Smooth muscle cell (in vitro differentiated cells): ENCODE data around the gene ENOX1. TPM values are rescaled to one million over a fixed set of nuclear protein-coding genes. Genes with fewer than 3 reads are reported as not detected.
A peak's percentile ranks its signal among the peaks of the same experiment; 100 is the strongest.

Source experiments
- DNase-seq: peaks from one replicate; lab custom pipeline; 2025; ENCODE audit not compliant: unreplicated experiment; lab: John Stamatoyannopoulos, UW
- H2AFZ ChIP-seq: fragments of 200-600 bp; sonication (generic); 2 replicates; pipeline ENCODE4 v1.6.0; 2016; ENCODE audit warnings: antibody characterized with exemption, low read depth, mild to moderate bottlenecking
- H3F3A ChIP-seq: fragments of 200-600 bp; sonication (generic); 2 replicates; pipeline ENCODE4 v1.6.0; 2017; ENCODE audit warnings: antibody characterized with exemption, low read depth
- H3K27ac ChIP-seq: fragments of 200-600 bp; sonication (generic); 2 replicates; pipeline ENCODE4 v1.5.1; 2016; ENCODE audit warnings: low read depth, mild to moderate bottlenecking
- H3K27me3 ChIP-seq: fragments of 200-600 bp; sonication (generic); 2 replicates; pipeline ENCODE4 v1.6.1; 2016; ENCODE audit warnings: low read depth, mild to moderate bottlenecking
- H3K36me3 ChIP-seq: fragments of 200-600 bp; sonication (generic); 2 replicates; pipeline ENCODE4 v1.5.1; 2016; ENCODE audit warnings: low read depth
- H3K4me1 ChIP-seq: fragments of 200-600 bp; sonication (generic); 2 replicates; pipeline ENCODE4 v1.5.1; 2016; ENCODE audit warnings: low read depth
- H3K4me2 ChIP-seq: fragments of 200-600 bp; sonication (generic); 2 replicates; pipeline ENCODE4 v1.6.0; 2016; ENCODE audit warnings: mild to moderate bottlenecking
- H3K4me3 ChIP-seq: fragments of 200-600 bp; sonication (generic); 2 replicates; pipeline ENCODE4 v1.5.1; 2016; ENCODE audit warnings: mild to moderate bottlenecking
- H3K79me2 ChIP-seq: fragments of 200-600 bp; sonication (generic); 2 replicates; pipeline ENCODE4 v1.6.0; 2016; ENCODE audit warnings: low read depth, mild to moderate bottlenecking
- H3K9ac ChIP-seq: fragments of 200-600 bp; sonication (generic); 2 replicates; pipeline ENCODE4 v1.6.0; 2016; ENCODE audit warnings: low read depth
- H3K9me3 ChIP-seq: fragments of 200-600 bp; sonication (generic); replicated peaks from 2 replicates; pipeline ENCODE4 v1.5.1; 2016; ENCODE audit warnings: low read depth
- H4K20me1 ChIP-seq: fragments of 200-600 bp; sonication (generic); 2 replicates; pipeline ENCODE4 v1.6.0; 2016; ENCODE audit warnings: low read depth
- WGBS: methylation state at CpG from one replicate; pipeline ENCODE4 v1.1.7; 2016; ENCODE audit warnings: low lambda C conversion rate; 5-methylcytosine and 5-hydroxymethylcytosine counted together
- polyA plus RNA-seq: library from polyadenylated mRNA; unstranded; fragments of >200 nt; fragmentation: Nextera tagmentation; extraction: Ambion mirVana; gene quantifications from 2 replicates; pipeline ENCODE4 v1.2.1, GENCODE V29; 2016
- total RNA-seq: library from RNA; depleted of rRNA; stranded (reverse); fragments of >200 nt; gene quantifications from 2 replicates; pipeline ENCODE4 v1.2.3, GENCODE V29; 2014
- TF ChIP-seq, protein P1 (sequence below): fragments of 200-600 bp; sonication (generic); IDR thresholded peaks from 2 replicates; pipeline ENCODE4 v1.5.1; 2017; ENCODE audit warnings: borderline replicate concordance, mild to moderate bottlenecking, antibody characterized with exemption; ENCODE audit not compliant: insufficient read depth, poor library complexity, severe bottlenecking

Gene ENOX1
- total and polyA plus RNA-seq, 2 experiments from 2014 or later: 1.9 to 2.6 TPM

DNA sequence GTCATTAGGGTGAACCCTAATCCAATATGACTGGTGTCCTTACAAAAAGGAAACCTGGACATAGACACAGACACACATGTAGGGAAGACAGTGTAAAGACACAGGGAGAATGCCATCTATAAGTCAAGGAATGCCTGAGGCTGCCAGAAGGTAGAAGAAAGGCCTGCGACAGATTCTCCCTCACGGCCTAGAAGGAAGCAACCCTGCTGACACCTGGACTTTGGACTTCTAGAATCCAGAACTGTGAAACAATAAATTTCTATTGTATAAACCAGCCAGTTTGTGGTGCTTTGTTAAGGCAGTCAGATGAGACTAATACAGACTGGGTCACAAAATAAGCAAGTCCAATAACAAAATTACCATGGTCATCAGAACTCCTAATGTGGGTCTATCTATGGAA is 120.4 kb downstream of the ENOX1 start:
- Histone ChIP-seq H4K20me1 (no peaks in the 10 kb centered on the region), H3K4me2 (no peak overlapping the region), H3K27me3 (no peaks in the 10 kb centered on the region), H3F3A (peaks cover 7% of the 10 kb centered on the region), H3K79me2 (no peaks in the 10 kb centered on the region), H3K4me3 (no peak overlapping the region), H3K9me3 (no peaks in the 10 kb centered on the region), H3K36me3 (no peaks in the 10 kb centered on the region), H3K9ac (no peak overlapping the region), H2AFZ (no peak overlapping the region), H3K4me1 (peaks cover 36% of the 10 kb centered on the region), H3K27ac (no peak overlapping the region)
- TF ChIP-seq, protein P1, sequence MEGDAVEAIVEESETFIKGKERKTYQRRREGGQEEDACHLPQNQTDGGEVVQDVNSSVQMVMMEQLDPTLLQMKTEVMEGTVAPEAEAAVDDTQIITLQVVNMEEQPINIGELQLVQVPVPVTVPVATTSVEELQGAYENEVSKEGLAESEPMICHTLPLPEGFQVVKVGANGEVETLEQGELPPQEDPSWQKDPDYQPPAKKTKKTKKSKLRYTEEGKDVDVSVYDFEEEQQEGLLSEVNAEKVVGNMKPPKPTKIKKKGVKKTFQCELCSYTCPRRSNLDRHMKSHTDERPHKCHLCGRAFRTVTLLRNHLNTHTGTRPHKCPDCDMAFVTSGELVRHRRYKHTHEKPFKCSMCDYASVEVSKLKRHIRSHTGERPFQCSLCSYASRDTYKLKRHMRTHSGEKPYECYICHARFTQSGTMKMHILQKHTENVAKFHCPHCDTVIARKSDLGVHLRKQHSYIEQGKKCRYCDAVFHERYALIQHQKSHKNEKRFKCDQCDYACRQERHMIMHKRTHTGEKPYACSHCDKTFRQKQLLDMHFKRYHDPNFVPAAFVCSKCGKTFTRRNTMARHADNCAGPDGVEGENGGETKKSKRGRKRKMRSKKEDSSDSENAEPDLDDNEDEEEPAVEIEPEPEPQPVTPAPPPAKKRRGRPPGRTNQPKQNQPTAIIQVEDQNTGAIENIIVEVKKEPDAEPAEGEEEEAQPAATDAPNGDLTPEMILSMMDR: no peak
- DNase-seq: no peak
- WGBS: 96% methylated on average over 2 of the region's 2 CpGs

DNA sequence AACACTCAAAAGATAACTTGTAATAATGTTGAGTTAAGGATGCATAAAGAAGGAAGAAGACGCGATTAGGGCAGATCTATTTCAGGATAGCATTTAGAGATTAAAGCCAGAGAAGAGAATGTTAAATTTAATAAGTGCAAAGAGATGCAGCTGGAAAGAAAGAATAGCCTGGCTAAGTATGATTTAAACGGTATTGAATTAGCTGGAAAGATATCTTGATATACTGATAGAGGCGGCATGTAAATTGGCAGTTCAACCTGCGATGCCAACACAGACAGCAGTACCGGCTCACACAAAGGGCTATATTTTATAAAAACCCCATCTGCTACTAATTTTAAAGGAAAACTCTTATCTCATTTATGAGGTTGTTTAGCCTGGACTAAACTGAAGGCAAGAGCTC is 121.4 kb downstream of the ENOX1 start:
- H3K79me2 ChIP-seq: no peaks in the 10 kb centered on the region

DNA sequence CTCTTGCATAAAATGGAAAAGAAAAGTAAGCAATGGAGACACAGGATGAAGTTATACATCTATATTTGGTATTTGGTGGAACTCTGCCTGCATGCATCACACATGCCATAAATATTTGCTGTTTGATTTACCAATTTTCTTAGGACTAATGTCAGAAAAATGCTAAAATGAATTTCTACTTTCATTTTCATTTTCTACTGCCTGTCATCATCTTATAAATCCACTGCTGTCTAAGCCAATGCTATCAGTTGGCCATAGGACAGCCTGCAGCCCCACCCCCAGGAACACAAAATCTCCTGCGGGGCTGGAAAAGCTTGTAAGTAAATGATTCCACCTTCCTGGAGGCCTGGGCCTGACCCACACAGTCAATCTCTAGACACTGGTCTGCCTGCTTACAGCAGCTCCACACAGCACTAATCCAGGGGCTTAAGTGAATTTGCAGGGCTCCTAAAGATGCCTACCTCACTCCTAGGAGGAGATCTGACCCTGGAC is 122.0 kb downstream of the ENOX1 start:
- TF ChIP-seq, protein P1: no peak
- peaks cover 34% of the 10 kb centered on the region for H3K4me1 ChIP-seq
- H4K20me1 ChIP-seq: no peaks in the 10 kb centered on the region
- no peaks in the 10 kb centered on the region for H3K9me3 ChIP-seq
- peak overlapping the region; percentile 5 for H3K27ac ChIP-seq
- no peaks in the 10 kb centered on the region for H3K36me3 ChIP-seq
- no peaks in the 10 kb centered on the region for H3K79me2 ChIP-seq
- H2AFZ ChIP-seq: no peak overlapping the region
- no peaks in the 10 kb centered on the region for H3K27me3 ChIP-seq
- DNase-seq: peak; percentile 0
- peaks cover 7% of the 10 kb centered on the region for H3F3A ChIP-seq
- WGBS: 0% methylated on average over 1 of the region's 1 CpG
- peak overlapping the region; percentile 62 for H3K4me2 ChIP-seq
- H3K9ac ChIP-seq: no peak overlapping the region
- no peak overlapping the region for H3K4me3 ChIP-seq

More for the DNA sequence above, 121.4 kb downstream of the ENOX1 start:
- Histone ChIP-seq H3K9ac (no peak overlapping the region), H2AFZ (no peak overlapping the region), H3F3A (peaks cover 7% of the 10 kb centered on the region), H3K36me3 (no peaks in the 10 kb centered on the region), H3K4me1 (peaks cover 36% of the 10 kb centered on the region), H4K20me1 (no peaks in the 10 kb centered on the region), H3K4me3 (no peak overlapping the region), H3K27ac (peak overlapping the region; percentile 5), H3K27me3 (no peaks in the 10 kb centered on the region), H3K9me3 (no peaks in the 10 kb centered on the region), H3K4me2 (peak overlapping the region; percentile 62)
- TF ChIP-seq, protein P1: no peak
- WGBS: 70% methylated on average over 6 of the region's 6 CpGs
- no peak for DNase-seq

DNA sequence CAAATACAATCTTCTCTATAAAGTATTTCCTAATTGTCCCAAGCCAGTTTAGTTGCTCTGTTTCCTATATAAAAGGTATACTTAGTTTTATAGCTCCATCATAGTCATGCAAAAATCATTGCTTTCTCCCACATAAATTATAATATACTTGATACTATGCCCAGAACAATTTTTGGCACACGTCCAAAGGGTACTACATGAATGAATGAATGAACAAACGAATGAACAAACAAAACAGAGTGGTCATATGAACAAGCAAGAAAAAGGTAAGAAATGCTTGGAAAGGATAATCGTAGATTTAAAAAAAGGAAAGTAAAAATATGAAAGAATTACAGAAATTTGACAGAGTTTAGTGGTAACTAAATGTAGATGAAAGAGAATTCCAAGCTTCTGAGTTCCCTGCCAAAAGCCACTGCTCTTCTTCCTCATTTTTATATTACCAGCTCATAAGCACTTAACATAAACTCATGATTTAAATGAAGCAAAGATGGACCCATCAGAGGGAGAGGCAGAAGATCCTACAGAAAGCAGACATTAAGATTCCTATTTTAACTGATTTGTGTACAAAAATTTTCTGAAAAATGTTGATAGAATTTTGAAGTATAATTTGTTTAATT is 123.2 kb downstream of the ENOX1 start:
- Histone ChIP-seq H2AFZ (no peak overlapping the region), H3K9ac (no peak overlapping the region), H3K27me3 (no peaks in the 10 kb centered on the region), H3F3A (peaks cover 7% of the 10 kb centered on the region), H3K79me2 (no peaks in the 10 kb centered on the region), H3K4me2 (peak overlapping the region; percentile 1), H3K27ac (no peak overlapping the region), H3K9me3 (no peaks in the 10 kb centered on the region), H3K4me3 (no peak overlapping the region), H3K4me1 (peaks cover 26% of the 10 kb centered on the region), H3K36me3 (no peaks in the 10 kb centered on the region), H4K20me1 (no peaks in the 10 kb centered on the region)
- no peak for DNase-seq
- whole genome bisulfite sequencing: 92% methylated on average over 3 of the region's 3 CpGs
- TF ChIP-seq, protein P1: no peak
